Glomerular visceral epithelial cell (primary cell): ENCODE measurements around the gene C5orf52.
"Not testable (repeated sequence)": the region's sequence is repeated elsewhere in the genome, so short reads cannot be mapped to it uniquely, and the experiment has no call there.

ENCODE experiments used
- DNase-seq: peaks from one replicate; pipeline ENCODE4 v3.0.0-alpha.2; 2016; ENCODE audit errors: extremely low spot score

Gene C5orf52

DNA sequence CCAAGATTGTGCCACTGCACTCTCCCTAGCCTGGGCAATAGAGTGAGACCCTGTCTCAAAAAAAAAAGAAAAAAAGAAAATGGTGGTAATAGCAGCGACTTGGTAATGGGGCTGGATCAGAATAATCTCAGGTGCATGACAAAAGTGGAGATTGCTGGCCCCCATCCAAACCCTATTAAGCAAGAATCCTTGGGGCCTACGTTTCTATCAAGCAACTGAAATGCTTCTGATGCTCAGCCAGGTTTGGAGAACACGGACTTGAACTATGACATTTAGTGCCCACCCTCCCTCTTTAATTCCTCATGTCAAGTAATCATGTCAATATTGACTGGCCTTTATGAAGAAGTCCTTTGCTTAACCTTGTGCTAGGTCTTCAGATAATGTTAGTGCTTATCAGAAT is 6.6 kb downstream of the C5orf52 start:
- DNase-seq = no peak

DNA sequence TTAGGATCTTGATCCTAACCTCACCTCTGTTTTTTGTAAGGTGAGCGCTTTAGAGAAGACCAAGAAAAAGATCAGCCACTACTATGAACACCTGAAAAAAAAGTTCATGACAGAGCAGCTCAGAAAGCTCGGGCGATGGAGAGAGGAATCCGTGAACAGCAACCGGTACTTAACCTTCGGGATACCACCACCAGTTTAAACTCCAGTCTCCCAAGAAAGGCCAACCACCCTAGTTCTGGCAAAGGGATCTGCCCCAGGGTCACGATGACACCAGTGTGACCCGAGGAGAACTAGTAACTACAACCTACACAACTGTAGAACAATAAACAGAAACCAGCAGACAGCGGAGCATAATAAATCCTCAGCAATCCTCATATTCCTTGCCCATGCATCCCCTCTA is 8.5 kb downstream of the C5orf52 start:
- DNase-seq = no peak

DNA sequence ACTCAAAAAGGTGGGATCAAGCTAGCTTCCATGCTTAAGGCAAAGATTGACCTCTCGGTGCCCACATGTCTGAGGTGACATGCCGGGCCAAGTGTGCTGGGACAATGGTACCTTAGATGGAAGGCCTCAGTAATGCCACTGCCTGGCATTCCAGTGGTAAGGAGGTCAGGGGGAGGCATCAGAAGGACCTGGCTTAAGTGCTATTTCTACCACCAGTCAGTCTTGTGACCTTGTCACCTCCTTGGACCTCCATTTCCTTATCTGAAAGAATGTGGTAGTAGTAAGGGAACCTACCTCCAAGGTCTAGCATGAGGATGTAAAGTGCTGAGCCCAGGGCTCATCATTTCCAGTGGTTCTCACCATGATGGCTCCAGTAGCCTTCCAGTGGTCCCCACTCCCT is 8.9 kb downstream of the C5orf52 start:
- no peak for DNase-seq

DNA sequence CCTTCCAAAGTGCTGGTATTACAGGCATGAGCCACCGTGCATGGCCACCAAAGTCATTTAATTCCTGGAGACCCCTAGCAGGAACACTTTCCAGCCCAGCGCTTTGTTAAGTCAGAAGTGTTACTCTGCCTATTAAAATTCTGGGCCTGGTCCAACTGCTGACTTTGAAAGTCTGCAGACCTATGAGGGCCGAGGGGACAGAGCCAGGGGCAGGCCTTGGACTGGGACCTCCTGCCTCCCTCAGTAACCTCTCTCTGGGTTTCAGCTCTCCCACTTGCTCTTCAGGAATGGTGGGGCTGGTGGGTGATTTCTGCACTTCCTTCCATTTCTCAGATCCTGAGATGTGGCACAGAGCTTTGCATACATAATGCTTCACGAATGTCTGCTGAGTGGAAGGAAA is 9.7 kb downstream of the C5orf52 start:
- DNase-seq = no peak

DNA sequence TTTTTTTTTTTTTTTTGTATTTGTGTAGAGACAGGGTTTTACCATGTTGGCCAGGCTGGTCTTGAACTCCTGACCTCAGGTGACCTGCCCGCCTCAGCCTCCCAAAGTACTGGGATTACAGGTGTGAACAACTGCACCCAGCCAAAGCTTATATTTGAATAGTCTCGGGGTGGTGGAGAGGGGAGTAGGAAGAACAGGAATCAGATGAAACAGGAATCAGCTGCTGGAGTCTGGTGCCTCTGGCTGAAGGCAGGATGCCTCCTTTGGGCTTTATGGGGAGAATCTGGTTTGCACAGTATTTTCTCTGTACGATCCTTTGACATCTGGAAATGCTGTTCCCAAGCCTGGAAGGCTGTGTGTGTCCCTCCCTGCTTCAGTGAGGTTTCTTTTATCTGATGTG is 10.9 kb downstream of the C5orf52 start:
- DNase-seq = no peak

DNA sequence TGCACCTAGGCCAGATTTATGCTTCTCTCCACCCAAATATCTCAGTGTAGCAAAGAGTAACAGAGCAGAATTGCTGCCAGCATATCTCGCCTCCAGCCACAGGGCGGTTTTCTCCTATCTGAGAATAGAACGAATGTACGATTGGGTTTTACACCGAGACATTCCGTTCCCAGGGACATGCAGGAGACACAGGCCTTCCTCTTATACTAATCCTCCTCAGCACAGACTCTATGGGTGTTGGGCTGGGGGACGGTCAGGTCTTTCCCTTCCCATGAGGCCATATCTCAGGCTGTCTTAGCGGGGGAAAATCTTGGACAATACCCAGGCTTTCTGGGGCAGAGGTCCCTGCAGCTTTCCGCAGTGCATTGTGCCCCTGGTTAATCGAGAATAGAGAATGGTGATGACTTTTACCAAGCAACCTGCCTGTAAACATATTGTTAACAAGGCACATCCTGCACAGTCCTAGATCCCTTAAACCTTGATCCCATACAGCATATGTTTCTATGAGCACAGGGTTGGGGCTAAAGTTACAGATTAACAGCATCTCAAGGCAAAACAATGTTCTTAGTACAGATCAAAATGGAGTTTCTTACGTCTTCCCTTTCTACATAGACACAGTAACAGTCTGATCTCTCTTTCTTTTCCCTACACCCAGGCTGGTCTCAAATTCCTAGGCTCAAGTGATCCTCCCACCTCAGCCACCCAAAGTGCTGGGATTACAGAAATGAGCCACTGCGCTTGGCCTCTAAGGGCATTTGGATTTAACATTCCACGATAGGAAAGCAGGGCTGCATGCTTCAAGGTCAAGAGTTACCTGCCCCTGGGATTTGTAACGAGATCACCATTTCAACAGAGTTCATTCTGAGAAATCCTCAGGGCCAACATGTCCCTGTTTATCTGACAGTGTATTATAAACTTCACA is 15.2 kb downstream of the C5orf52 start:
- not testable (repeated sequence) for DNase-seq

DNA sequence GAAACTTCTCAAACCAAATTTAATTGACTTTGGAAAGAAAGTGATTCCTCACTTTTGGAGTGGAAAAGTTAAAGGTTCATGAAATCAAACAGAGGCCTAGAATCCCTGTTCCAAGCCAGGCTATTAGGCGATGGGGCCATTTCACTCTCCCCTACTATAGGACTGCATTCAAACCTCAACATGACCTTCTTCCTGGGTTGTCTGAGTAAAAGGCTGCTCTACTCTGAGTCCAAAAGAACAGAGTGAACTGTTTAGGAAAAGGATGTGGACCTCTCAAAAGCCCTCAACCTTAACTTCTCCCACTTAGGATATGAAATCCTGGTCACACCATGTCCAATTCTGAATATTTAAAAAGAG is 15.8 kb downstream of the C5orf52 start:
- no peak for DNase-seq

DNA sequence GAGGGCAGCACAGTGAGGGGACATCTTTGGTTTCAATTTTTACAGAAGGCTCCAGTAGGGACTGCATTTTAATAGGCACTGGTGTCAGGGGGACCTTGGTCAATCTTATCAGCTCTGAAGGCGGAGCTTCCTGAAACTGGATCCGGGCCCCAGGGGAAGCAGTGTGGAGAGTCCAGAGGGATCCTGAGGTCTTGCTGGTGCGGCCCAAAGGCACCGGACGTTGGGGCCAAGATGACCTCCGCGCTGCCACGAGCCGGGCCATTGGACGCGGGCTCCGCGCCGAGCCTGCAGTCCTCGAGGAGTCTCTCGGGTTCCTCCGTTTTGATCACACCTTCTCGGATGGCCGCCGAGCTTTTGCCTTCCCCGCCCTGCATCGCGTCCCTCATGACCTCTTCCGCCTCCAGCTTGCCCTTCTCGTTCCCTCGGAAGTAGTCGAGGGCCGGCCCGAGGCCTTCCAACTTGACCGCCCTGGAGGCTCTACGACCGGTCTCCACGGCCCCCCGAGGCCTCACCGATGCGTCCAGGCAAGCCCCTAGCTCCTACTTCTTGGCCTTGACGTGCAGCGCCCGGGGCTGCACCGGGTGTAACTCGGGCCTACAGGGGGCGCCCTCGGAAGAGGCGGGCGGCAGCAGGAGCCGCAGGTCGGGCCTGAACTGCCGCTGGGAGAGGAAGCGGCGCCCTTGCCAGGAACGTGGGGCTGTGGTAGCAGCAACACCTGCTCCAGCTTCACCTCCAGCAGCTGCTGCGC is 18.8 kb downstream of the C5orf52 start:
- DNase-seq = no peak

DNA sequence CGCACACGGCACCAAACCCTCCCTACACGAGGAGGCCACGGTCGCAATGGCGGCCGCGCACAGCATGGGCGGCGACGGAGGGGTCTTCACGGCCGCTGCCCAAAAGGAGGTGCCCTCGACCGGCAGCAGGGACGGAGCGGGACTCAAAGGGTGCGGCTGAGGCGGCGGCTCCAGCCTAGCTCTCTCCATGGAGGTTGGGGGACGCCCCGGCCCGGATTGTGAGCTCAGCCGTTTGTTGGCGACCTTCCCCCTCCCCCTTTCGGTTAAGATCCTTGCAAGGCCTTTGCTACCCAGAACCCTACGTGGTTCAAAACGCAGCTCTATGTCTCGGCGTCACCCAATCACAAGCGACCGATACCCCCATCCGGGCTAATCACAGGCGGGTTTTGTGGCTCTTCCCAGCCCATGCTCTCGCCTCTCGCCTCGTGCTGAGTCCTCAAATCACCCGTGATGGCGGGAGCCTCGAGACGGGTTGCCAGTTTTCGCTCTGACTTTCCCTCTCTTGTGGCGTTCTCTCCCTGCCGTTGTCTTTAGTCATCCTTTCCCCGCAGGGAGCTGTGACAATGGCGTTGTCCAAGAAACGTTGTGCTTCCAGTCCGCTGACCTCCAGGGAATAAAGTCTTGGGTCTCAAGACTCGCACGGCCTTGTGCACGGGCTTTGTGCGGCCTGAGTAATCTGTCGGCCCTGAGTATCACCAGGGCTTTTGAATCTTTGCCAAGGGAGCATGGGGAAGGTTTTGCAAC is 19.5 kb downstream of the C5orf52 start:
- no peak for DNase-seq

DNA sequence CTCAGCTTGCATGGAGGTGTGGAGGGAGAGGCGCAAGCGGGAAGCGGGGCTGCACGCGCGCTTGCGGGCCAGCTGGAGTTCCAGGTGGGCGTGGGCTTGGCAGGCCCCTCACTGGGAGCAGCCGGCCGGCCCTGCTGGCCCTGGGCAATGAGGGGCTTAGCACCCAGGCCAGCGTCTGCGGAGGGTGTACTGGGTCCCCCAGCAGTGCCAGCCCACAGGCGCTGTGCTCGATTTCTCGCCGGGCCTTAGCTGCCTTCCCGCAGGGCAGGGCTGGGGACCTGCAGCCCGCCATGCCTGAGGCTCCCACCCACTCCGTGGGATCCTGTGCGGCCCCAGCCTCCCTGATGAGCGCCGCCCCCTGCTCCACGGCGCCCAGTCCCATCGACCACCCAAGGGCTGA is 22.5 kb downstream of the C5orf52 start:
- not testable (repeated sequence) for DNase-seq

DNA sequence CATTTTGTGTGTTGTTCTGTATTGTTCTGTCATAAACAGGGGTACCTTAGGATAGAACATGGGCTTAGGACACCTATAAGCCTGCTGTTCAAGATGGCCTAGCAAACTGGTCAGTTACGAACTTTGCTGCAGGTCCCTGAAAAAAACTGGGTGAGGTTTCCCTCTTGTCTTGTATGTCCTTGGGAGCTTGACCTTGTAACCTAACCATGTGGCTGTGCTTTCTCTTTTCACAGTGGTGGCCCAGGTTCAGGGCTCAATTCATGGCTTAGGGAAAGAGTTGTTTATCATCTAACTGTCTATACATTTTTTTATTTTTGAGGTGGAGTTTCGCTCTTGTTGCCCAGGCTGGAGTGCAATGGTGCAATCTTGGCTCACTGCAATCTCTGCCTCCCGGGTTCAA is 24.8 kb downstream of the C5orf52 start:
- DNase-seq = not testable (repeated sequence)

DNA sequence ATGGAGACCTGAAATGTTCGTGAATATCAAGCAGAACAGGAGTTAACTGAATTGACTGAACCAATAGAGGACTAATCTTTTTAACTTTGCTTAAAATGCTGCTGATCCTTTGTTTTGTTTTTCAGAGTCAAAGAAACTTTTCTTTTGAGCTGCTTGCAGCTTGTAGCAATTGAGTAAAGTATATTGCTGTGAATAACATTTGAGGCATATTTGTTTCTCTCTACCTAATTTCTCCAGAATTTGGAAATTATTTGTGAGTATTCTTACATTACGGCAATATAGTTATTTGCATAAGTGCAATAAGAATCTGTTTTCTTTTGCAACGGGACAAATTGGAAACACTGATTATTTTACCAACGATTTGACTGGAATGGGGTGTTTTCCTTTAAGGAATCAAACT is 27.3 kb downstream of the C5orf52 start:
- not testable (repeated sequence) for DNase-seq

DNA sequence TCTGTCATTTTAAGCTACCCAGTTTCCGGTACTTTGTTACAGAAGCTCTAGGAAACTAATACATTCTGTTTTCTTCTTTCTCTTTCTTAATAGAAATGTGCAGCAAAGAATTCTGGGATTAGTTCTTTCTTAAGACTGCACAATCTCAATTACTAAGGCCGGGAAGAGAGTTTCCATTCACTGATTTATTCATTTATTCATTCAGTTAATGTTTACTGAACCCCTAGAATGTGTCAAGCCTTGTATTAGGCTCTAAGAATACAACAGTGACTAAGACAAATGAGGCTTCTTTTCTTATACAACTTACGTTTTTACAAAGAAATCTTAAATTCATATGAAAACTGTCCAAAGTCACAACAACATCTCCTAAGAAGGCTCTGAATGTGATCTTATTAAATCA is 32.4 kb downstream of the C5orf52 start:
- DNase-seq = no peak

DNA sequence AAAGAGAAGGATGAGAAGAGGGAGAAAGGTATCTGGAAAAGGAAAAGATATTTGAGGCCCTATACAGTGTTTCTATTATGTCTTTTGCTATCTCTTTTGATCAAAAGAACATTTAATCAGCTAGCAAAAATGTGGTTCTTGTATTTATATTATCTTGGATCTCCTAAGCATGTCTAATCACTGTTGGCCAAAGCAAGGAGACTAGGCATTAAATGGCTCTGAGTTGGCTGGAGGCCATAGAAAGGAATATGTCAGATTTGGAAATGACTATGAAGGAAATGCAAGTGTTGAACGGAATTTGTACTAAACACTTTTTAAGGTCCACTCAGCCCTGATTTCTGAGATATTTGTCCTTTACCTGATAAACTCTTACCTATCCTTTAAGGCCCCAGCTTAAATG is 37.5 kb downstream of the C5orf52 start:
- no peak for DNase-seq

DNA sequence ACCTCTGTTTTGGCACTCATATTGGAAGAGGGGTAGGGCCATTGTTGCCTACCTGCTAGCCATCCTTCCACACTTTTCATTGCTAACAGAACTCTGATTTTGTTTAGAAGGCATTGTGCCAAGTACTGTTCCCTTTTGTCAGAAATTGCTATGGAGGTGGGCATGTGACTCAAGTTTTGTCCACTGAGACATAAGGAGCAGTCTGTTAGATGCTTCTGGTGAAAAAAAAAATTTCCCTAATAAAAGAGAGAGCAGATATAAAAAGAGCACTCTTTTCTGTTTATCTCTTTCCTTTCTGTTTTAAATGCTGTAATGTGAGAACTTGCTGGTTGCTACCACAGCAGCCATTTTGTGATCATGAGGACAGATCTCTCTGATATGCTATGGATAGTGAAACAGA is 38.0 kb downstream of the C5orf52 start:
- no peak for DNase-seq

DNA sequence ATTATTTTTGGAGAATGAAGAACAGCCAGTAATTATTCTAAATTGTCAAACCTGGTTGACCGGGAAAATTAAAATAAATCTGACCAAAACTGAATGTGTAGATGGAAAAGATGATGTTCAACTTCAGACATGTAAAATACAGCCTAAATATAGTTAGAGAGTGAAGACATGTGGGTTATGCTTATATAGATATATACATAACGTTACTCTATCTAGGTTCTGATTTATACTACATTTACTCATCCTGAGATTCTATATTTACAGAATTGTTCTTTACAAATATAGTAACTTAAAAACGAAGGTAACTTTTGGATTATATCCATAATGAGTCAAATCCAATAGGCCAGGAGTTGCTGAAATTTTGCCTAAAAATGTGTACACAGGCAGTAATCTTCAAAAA is 39.1 kb downstream of the C5orf52 start:
- no peak for DNase-seq

DNA sequence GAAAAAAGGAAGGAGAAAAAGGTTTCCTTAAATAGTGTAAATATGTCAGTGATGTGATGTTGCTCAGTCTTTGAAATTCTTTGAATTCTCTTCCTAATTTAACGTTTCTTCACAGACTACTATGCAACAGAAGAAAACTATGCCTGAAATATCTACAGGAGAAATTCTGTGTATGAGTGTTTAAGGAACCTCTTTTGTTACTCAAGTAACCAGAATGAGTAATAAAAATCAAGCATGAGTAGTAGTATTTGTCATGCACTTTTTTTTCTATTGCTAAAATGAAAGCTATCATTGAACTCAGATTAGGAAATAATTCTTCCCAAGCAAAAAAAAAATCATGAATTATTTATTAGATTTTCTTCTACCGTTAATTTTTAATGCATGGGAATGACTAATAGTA is 39.5 kb downstream of the C5orf52 start:
- DNase-seq = no peak

DNA sequence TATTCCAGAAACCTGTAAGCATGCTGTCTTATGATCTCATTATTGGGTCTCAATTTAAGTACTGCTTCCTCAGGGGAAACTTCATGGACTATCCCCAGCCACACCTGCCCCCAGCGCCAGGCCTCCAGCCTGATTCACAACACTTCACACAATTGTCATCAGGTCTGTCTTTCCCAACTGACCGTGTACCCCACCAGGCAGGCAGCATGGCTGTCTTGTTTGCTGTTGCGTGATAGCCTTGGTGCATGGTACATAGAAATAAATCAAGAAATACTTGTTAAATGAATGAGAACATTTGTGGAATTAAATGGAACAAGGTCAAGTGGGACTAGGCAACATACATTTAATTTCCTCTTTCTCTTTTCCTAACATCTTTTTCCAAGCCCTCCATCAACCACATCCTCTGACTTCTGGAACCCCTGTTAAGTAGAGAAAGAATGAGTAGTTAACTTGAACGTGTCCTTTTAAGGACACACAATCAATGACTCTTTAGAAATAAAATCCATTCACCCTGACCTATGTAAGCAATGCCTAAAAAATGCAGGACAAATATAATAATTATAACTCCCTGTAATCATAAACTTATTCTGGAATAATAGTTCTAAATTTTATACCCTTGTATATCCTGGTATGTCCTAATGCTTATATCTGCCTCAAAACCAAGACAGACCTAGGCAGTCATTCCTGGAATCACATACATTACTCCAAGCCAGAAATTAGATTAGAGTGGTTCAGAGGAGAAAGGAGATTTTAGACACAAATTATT is 42.7 kb downstream of the C5orf52 start:
- no peak for DNase-seq

DNA sequence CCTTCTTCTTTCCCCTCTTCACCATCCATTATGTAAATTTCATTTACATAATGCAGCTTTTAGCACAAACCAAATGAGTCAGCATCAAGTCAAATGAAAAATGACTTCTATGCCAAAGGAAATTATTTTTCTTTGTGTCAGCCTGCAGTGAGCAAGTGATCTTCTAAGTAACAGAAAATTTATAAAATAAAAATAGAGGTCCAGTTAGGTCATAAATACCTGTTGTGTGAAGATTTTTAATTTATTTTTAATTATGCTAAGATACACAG is 43.2 kb downstream of the C5orf52 start:
- DNase-seq = no peak

DNA sequence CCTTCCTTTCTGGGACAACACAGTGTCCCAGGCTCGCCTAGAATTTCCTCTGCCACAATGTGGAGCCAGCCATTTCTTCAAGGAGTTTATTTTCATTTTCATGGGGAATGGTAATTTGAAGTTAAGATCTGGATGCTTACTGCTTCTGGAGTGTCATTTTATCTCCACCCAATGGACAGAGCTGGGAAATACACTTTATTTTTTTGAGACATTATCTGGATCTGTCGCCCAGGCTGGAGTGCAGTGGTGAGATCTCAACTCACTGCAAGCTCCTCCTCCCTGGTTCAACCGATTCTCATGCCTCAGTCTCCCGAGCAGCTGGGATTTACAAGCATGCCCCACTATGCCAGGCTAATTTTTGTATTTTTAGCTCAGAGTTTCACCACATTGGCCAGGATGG is 47.2 kb downstream of the C5orf52 start:
- DNase-seq = peak; percentile 71

DNA sequence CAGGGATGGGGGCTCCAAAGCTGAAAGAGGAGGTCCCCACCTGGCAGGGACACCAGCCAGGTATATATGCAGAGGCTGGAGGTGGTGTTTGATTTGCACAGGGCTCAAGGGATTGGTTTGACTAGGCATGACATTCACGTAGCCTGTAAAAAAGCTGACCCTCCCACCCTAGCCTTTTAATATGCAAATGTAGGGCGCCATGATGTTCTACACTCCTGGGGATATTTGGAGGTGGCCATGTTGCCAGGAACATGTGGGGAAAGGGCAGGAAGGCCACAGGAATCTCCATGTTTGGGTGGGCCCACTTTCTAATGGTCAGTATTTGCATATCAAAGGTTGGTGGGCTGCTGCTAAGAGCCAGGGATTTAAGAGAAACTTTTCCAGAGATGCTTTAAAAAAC is 47.9 kb downstream of the C5orf52 start:
- DNase-seq = no peak

DNA sequence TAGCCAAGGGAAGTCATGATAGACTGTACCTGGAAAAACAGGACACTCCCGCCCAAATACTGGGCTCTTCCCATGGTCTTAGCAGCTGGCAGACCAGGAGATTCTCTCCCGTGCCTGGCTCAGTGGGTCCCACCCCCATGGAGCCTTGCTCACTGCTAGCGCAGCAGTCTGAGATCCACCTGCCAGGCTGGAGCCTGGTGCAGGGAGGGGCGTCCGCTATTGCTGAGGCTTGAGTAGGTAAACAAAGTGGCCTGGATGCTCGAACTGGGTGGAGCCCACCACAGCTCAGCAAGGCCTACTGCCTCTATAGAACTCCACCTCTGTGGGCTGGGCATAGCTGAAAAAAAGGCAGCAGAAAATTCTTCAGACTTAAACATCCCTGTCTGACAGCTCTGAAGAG is 49.8 kb downstream of the C5orf52 start:
- no peak for DNase-seq
